Mesenchymal stem cell (in vitro differentiated cells and primary cell): ENCODE measurements around the gene CACNG5.

Source experiments
- DNase-seq: peaks from one replicate; pipeline ENCODE4 v3.0.0-alpha.2; 2013
- H2AFZ ChIP-seq: one replicate; pipeline ENCODE4 v1.6.1; 2013; ENCODE audit warnings: low read depth, mild to moderate bottlenecking, control low read depth, inconsistent platforms, low read length, moderate library complexity
- H2AK5ac ChIP-seq: 2 replicates; pipeline ENCODE4 v1.6.1; 2013; ENCODE audit warnings: low read length, moderate library complexity, mild to moderate bottlenecking, inconsistent platforms; ENCODE audit not compliant: severe bottlenecking
- H2BK120ac ChIP-seq: one replicate; pipeline ENCODE4 v1.6.1; 2013; ENCODE audit warnings: low read depth, mild to moderate bottlenecking, inconsistent platforms, low read length, moderate library complexity
- H2BK12ac ChIP-seq, 2 experiments: one replicate each; pipeline ENCODE4 v1.6.1; 2013; ENCODE audit warnings: inconsistent platforms in 2 of 2, low read length in 2 of 2, mild to moderate bottlenecking in 2 of 2, moderate library complexity in 2 of 2, control low read depth in 1 of 2
- H2BK15ac ChIP-seq: one replicate; pipeline ENCODE4 v1.6.1; 2013; ENCODE audit warnings: mild to moderate bottlenecking, low read depth, inconsistent platforms; ENCODE audit not compliant: poor library complexity, severe bottlenecking
- H2BK5ac ChIP-seq: 2 replicates; pipeline ENCODE4 v1.6.1; 2013; ENCODE audit warnings: low read depth, mild to moderate bottlenecking, low read length, control low read depth, inconsistent platforms; ENCODE audit not compliant: poor library complexity, severe bottlenecking
- H3K14ac ChIP-seq, 2 experiments: one replicate each; pipeline ENCODE4 v1.6.1; 2013; ENCODE audit warnings: inconsistent platforms in 2 of 2, low read length in 2 of 2, control low read depth in 1 of 2, mild to moderate bottlenecking in 1 of 2, moderate library complexity in 1 of 2
- H3K18ac ChIP-seq, 2 experiments: one replicate each; pipeline ENCODE4 v1.6.1; 2013; ENCODE audit warnings: inconsistent platforms in 2 of 2, low read length in 2 of 2, control low read depth in 1 of 2, low read depth in 1 of 2, mild to moderate bottlenecking in 1 of 2
- H3K23ac ChIP-seq, 2 experiments: one replicate each; pipeline ENCODE4 v1.6.1; 2013; ENCODE audit warnings: inconsistent platforms in 2 of 2, low read length in 2 of 2, mild to moderate bottlenecking in 2 of 2, moderate library complexity in 2 of 2, control low read depth in 1 of 2
- H3K27ac ChIP-seq: 2 replicates; pipeline ENCODE4 v1.5.1; 2013; ENCODE audit warnings: mild to moderate bottlenecking, moderate library complexity, low read length, control low read depth, inconsistent platforms; ENCODE audit not compliant: poor library complexity, severe bottlenecking
- H3K27me3 ChIP-seq, 2 experiments: 2 replicates each; pipeline versions ENCODE4 v1.6.1 to v1.7.0; 2013; ENCODE audit warnings: low read length in 2 of 2, mild to moderate bottlenecking in 2 of 2, moderate library complexity in 2 of 2, control low read depth in 1 of 2, inconsistent platforms in 1 of 2; ENCODE audit not compliant: control insufficient read depth in 1 of 2, insufficient read depth in 1 of 2
- H3K36me3 ChIP-seq, 2 experiments: 2 replicates each; pipeline versions ENCODE4 v1.6.1 to v1.7.0; 2013; ENCODE audit warnings: low read length in 2 of 2, control low read depth in 1 of 2, inconsistent platforms in 1 of 2, low read depth in 1 of 2, mild to moderate bottlenecking in 1 of 2; ENCODE audit not compliant: insufficient read depth in 2 of 2, control insufficient read depth in 1 of 2
- H3K4ac ChIP-seq, 2 experiments: one replicate each; pipeline ENCODE4 v1.6.1; 2013; ENCODE audit warnings: inconsistent platforms in 2 of 2, low read length in 2 of 2, mild to moderate bottlenecking in 2 of 2, moderate library complexity in 2 of 2, control low read depth in 1 of 2, low read depth in 1 of 2
- H3K4me1 ChIP-seq: 2 replicates; pipeline ENCODE4 v1.6.1; 2013; ENCODE audit warnings: low read depth, low read length, control low read depth; ENCODE audit not compliant: control insufficient read depth, insufficient read depth
- H3K4me2 ChIP-seq: 2 replicates; pipeline ENCODE4 v1.6.1; 2013; ENCODE audit warnings: low read length, mild to moderate bottlenecking, inconsistent platforms; ENCODE audit not compliant: poor library complexity, severe bottlenecking
- H3K4me3 ChIP-seq, 2 experiments: 2 replicates each; pipeline versions ENCODE4 v1.5.1 to v1.7.0; 2013; ENCODE audit warnings: low read length in 2 of 2, mild to moderate bottlenecking in 2 of 2, control low read depth in 1 of 2, low read depth in 1 of 2; ENCODE audit not compliant: insufficient read depth in 1 of 2
- H3K79me1 ChIP-seq: replicated peaks from 2 replicates; pipeline ENCODE4 v1.6.1; 2013; ENCODE audit warnings: mild to moderate bottlenecking, control low read depth, low read length, inconsistent platforms; ENCODE audit not compliant: poor library complexity, severe bottlenecking
- H3K9ac ChIP-seq: 2 replicates; pipeline ENCODE4 v1.7.0; 2013; ENCODE audit warnings: mild to moderate bottlenecking, low read length, moderate library complexity
- H3K9me3 ChIP-seq: 2 replicates; pipeline ENCODE4 v1.7.0; 2013; ENCODE audit warnings: mild to moderate bottlenecking, low read length; ENCODE audit not compliant: control insufficient read depth
- H4K8ac ChIP-seq: one replicate; pipeline ENCODE4 v1.6.1; 2013; ENCODE audit warnings: inconsistent platforms, mild to moderate bottlenecking, low read length, moderate library complexity
- H4K91ac ChIP-seq: one replicate; pipeline ENCODE4 v1.6.1; 2013; ENCODE audit warnings: mild to moderate bottlenecking, low read length, inconsistent platforms
- WGBS: methylation state at CpG from one replicate; pipeline ENCODE4 v1.1.7; 2013; ENCODE audit warnings: mixed read lengths; 5-methylcytosine and 5-hydroxymethylcytosine counted together

Gene CACNG5

GRCh38 chr17:66807182-66807581 is 27.7 kb upstream of the CACNG5 start:
- Histone ChIP-seq H2BK15ac (no peak overlapping the region), H3K4me1 (no peaks in the 10 kb centered on the region), H3K27ac (no peak overlapping the region), H3K9me3 (no peaks in the 10 kb centered on the region), H3K23ac (no peak overlapping the region), H2BK12ac (no peak overlapping the region), H2BK120ac (no peak overlapping the region), H3K14ac (no peak overlapping the region), H3K18ac (no peak overlapping the region), H4K8ac (no peak overlapping the region), H3K27me3 (peaks cover 0 to 1% of the 10 kb centered on the region in 2 experiments), H2AFZ (no peak overlapping the region), H2BK5ac (no peak overlapping the region), H3K9ac (no peak overlapping the region), H3K36me3 (peaks cover 27 to 30% of the 10 kb centered on the region in 2 experiments), H3K4me3 (no peak overlapping the region), H3K4ac (no peak overlapping the region), H3K4me2 (no peak overlapping the region), H4K91ac (no peak overlapping the region), H3K79me1 (no peaks in the 10 kb centered on the region), H2AK5ac (no peak overlapping the region)
- 96% methylated on average over 10 of the region's 10 CpGs for WGBS
- no peak for DNase-seq

DNA sequence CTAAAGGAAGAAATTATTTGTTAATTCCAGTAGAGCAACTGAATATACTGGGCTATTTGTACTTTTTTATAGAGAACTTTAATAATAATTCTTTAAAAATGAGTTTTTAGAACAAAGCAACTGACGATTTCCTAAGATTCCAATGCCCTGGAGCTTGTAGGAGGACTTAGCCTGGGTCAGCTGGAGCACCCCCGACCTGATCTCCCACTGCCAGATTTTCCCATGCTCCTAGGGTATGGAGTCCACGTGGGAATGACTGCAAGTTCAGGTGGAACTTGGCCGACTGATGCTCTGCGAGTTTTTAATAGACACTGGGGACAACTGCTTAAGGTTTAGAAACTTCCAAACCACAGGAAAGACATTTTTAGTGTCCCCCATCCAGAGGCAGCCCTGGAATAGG is 25.5 kb upstream of the CACNG5 start:
- Histone ChIP-seq H3K4me1 (no peaks in the 10 kb centered on the region), H2BK12ac (no peak overlapping the region), H2AK5ac (no peak overlapping the region), H3K14ac (no peak overlapping the region), H4K91ac (no peak overlapping the region), H2BK5ac (no peak overlapping the region), H3K4ac (no peak overlapping the region), H3K79me1 (no peaks in the 10 kb centered on the region), H3K9ac (no peak overlapping the region), H3K4me3 (no peak overlapping the region), H3K18ac (no peak overlapping the region), H3K23ac (no peak overlapping the region), H3K4me2 (no peak overlapping the region), H2BK120ac (no peak overlapping the region), H4K8ac (no peak overlapping the region), H3K27me3 (peaks cover 12 to 14% of the 10 kb centered on the region in 2 experiments), H3K27ac (no peak overlapping the region), H3K36me3 (peaks cover 13 to 18% of the 10 kb centered on the region in 2 experiments), H3K9me3 (no peaks in the 10 kb centered on the region), H2BK15ac (no peak overlapping the region), H2AFZ (no peak overlapping the region)
- no peak for DNase-seq
- WGBS = 92% methylated on average over 5 of the region's 5 CpGs

DNA sequence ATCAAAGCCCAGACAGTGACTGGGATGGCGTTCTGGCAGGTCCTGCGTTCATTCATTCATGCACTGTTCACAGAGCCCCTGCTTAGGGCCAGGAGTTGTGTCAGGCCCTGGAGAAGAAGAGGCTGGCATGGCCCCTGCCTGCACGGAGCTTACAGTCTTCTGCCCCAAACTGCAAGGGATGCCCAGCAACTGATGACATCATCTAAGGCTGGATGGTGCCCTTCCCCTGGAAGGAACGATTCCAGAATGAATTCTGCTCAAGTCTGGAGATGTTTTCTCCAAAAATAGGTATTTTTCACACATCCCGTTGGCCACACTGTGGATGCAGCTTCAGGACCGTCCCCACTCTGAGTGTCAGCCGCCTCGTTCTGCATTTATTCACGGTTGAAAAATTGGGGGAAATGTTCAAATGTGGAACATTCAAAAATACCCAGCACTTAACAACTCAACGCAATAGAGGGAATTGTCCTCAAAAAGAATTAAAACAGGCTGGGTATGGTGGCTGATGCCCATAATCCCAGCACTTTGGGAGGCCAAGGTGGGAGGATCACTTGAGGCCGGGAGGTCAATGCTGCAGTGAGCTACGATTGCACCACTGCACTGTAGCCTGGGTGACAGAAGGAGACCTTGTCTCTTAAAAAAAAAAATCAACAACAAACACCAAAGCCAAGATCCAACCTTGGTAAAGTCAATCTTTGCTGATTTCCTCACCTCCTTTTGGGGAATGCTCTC is 23.8 kb upstream of the CACNG5 start:
- Histone ChIP-seq H4K91ac (no peak overlapping the region), H3K4me2 (no peak overlapping the region), H3K36me3 (peaks cover 2 to 12% of the 10 kb centered on the region in 2 experiments), H3K27ac (no peak overlapping the region), H3K23ac (no peak overlapping the region), H4K8ac (no peak overlapping the region), H3K27me3 (peaks cover 12 to 19% of the 10 kb centered on the region in 2 experiments), H2AK5ac (no peak overlapping the region), H3K4me1 (no peaks in the 10 kb centered on the region), H3K9ac (no peak overlapping the region), H2BK120ac (no peak overlapping the region), H3K79me1 (no peaks in the 10 kb centered on the region), H3K18ac (no peak overlapping the region), H3K14ac (no peak overlapping the region), H2AFZ (no peak overlapping the region), H2BK15ac (no peak overlapping the region), H3K4me3 (no peak overlapping the region), H3K4ac (no peak overlapping the region), H2BK5ac (no peak overlapping the region), H3K9me3 (no peaks in the 10 kb centered on the region), H2BK12ac (no peak overlapping the region)
- DNase-seq = no peak
- 93% methylated on average over 8 of the region's 12 CpGs for WGBS

DNA sequence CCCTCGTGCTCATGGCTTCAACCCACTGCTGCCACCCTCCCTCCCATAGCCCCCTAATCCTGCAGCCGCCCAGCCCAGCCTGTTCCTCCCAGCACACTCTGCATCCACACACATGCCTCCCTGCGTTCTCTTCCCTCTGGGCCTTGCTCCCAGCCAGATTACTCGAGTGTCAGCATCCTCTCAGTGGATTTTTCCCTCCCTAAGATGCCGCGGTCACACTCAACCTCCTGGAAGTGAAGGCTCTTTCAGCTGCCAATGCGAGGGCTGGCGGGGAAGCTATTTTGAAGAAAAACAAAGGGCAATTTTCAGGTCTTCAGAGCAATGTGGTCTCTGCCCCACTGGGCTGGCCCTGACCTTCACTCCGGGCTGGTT is 23.2 kb upstream of the CACNG5 start:
- H4K8ac ChIP-seq = no peak overlapping the region
- no peak for DNase-seq
- H3K79me1 ChIP-seq = no peaks in the 10 kb centered on the region
- no peak overlapping the region for H3K9ac ChIP-seq
- no peak overlapping the region for H3K18ac ChIP-seq
- no peak overlapping the region for H3K4me3 ChIP-seq
- no peak overlapping the region for H3K4ac ChIP-seq
- no peak overlapping the region for H3K4me2 ChIP-seq
- no peak overlapping the region for H2BK12ac ChIP-seq
- no peaks in the 10 kb centered on the region for H3K4me1 ChIP-seq
- H2BK15ac ChIP-seq = no peak overlapping the region
- H3K27me3 ChIP-seq = peaks cover 12 to 19% of the 10 kb centered on the region in 2 experiments
- no peak overlapping the region for H3K27ac ChIP-seq
- no peak overlapping the region for H4K91ac ChIP-seq
- peaks cover 0 to 9% of the 10 kb centered on the region in 2 experiments for H3K36me3 ChIP-seq
- H2BK120ac ChIP-seq = no peak overlapping the region
- no peaks in the 10 kb centered on the region for H3K9me3 ChIP-seq
- H3K23ac ChIP-seq = no peak overlapping the region
- H2AFZ ChIP-seq = no peak overlapping the region
- H2AK5ac ChIP-seq = no peak overlapping the region
- WGBS = 95% methylated on average over 9 of the region's 9 CpGs
- H2BK5ac ChIP-seq = no peak overlapping the region
- H3K14ac ChIP-seq = no peak overlapping the region
